Measurements from ENCODE around the gene PZP. TPM values are rescaled to one million over a fixed set of nuclear protein-coding genes. Genes with fewer than 3 reads are reported as not detected.
A peak's percentile ranks its signal among the peaks of the same experiment; 100 is the strongest.

Gene PZP
- total and polyA plus RNA-seq, 2 of the 13 experiments (the other 11 are each of a cell fraction or from before 2014, with no cell fraction given) = 0.07 to 0.89 TPM

DNA sequence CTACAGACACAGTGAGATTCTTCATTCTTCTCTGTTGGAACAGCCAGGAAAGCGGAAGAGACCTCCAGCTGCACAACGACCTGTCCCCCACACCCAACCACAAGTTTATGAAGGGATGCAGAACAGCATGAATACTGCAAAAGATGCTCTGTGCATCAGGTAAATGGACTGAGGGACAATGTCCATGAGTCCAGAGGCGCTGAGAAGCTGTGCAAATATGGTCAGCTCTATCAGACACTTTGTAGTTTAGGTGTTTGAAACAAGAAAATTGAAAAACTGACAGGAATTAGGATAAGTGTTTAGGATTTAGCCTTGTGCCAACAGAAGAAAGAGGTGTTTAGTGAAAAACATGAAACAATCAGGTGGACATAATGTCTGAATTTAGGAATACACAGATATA lies 33.1 kb upstream of the PZP start:
- ATAC-seq (peak; percentile 67), FAIRE-seq (no peak), DNase-seq (ENCODE audit: low spot score) (no peak)
- Histone ChIP-seq H2AFZ (ENCODE audit: low read length) (no peak overlapping the region), H4K20me1 (ENCODE audit: insufficient read depth, low read length) (no peaks in the 10 kb centered on the region), H3K27ac (ENCODE audit: extremely low read length, insufficient read depth, low read length) (no peak overlapping the region), H3K79me2 (ENCODE audit: insufficient read depth, low read length) (no peaks in the 10 kb centered on the region), H3K27me3 (ENCODE audit: control insufficient read depth in 1 of 2, insufficient read depth in 2 of 2, low read length in 2 of 2) (no peaks in the 10 kb centered on the region), H3K36me3 (replicated peaks in 1 of 2; ENCODE audit: control insufficient read depth in 1 of 2, insufficient read depth in 2 of 2, low read length in 2 of 2) (no peaks in the 10 kb centered on the region), H3K4me2 (ENCODE audit: low read depth, low read length) (no peak overlapping the region), H3K9me3 (ENCODE audit: low read length) (no peaks in the 10 kb centered on the region), H3K9ac (ENCODE audit: insufficient read depth, low read depth, low read length) (no peak overlapping the region), H3K4me3 (replicated peaks in 1 of 3; ENCODE audit: insufficient read depth in 1 of 3, low read depth in 2 of 3, low read length in 3 of 3) (no peak overlapping the region), H3K4me1 (ENCODE audit: insufficient read depth, low read length) (peaks cover 47% of the 10 kb centered on the region)
- intact Hi-C loops (cut with micrococcal nuclease; ENCODE audit: unreplicated experiment) (no loop called here), in situ Hi-C loops (cut with HindIII; ENCODE audit: extremely low pct_ligation_motif_present, low pct_unique_long_range_greater_than_20kb) (no loop called here)
- POLR2A ChIA-PET = no interaction called here
- BruUV-seq (replicated peaks) = no TSS peak
- WGBS (ENCODE audit: low lambda C conversion rate) = 23% methylated on average over 3 of the region's 3 CpGs
- CTCF ChIA-PET (ENCODE audit: low intra/inter-chr PET ratio, low total read pairs) = no interaction called here
- TF ChIP-seq ZSCAN29 (CRISPR knock-in tag; conservative IDR thresholded peaks at IDR 0.05) (no peak), NFIC (IDR thresholded peaks at IDR 0.05; ENCODE audit: low read length) (no peak), ZNF879 (CRISPR knock-in tag; IDR thresholded peaks at IDR 0.05) (no peak), MLLT10 (CRISPR knock-in tag; IDR thresholded peaks at IDR 0.05) (no peak), FIP1L1 (IDR thresholded peaks at IDR 0.05; ENCODE audit: borderline replicate concordance, insufficient read depth, low read depth, low read length) (no peak), TMF1 (CRISPR knock-in tag; IDR thresholded peaks at IDR 0.05; ENCODE audit: low read depth) (no peak), ZMYM2 (CRISPR knock-in tag; IDR thresholded peaks at IDR 0.05) (peak; percentile 18; the same call in 1 of the 2 replicates), ZNF335 (CRISPR knock-in tag; IDR thresholded peaks at IDR 0.05) (no peak), RFX5 (IDR thresholded peaks at IDR 0.05; ENCODE audit: low read depth, low read length) (no peak), AHDC1 (CRISPR knock-in tag; IDR thresholded peaks at IDR 0.05; ENCODE audit: borderline replicate concordance) (no peak), ZSCAN9 (CRISPR knock-in tag; IDR thresholded peaks at IDR 0.05; ENCODE audit: borderline replicate concordance) (no peak), HNF4A (CRISPR knock-in tag; IDR thresholded peaks at IDR 0.05) (peak; percentile 75), EP300 (IDR thresholded peaks at IDR 0.05; ENCODE audit: low read depth in 2 of 2, low read length in 2 of 2) (peak in 1 of 2 experiments; percentile 37; a peak in 1 of 4 replicates), EP300 (CRISPR knock-in tag; IDR thresholded peaks at IDR 0.05; ENCODE audit: borderline replicate concordance) (no peak), RAD51 (IDR thresholded peaks at IDR 0.05; ENCODE audit: borderline replicate concordance) (no peak), ZNF235 (CRISPR knock-in tag; IDR thresholded peaks at IDR 0.05; ENCODE audit: borderline replicate concordance) (no peak), PAXIP1 (CRISPR knock-in tag; conservative IDR thresholded peaks at IDR 0.05) (0 out of 2 replicates have a peak, but pooled peaks have one; percentile 19)
- TF ChIP-seq, protein P1, sequence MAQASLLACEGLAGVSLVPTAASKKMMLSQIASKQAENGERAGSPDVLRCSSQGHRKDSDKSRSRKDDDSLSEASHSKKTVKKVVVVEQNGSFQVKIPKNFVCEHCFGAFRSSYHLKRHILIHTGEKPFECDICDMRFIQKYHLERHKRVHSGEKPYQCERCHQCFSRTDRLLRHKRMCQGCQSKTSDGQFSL (CRISPR knock-in tag; IDR thresholded peaks at IDR 0.05) = no peak
